Inferior parietal cortex (tissue), 1 donor: Measurements from ENCODE around the gene FBXL15.

Experiments used
- DNase-seq: peaks from one replicate; pipeline ENCODE4 v3.0.0-alpha.2; 2016; ENCODE audit errors: extremely low spot score

Gene FBXL15

GRCh38 chr10:102398172-102399020 lies 22.2 kb upstream of the FBXL15 start:
- DNase-seq = no peak

DNA sequence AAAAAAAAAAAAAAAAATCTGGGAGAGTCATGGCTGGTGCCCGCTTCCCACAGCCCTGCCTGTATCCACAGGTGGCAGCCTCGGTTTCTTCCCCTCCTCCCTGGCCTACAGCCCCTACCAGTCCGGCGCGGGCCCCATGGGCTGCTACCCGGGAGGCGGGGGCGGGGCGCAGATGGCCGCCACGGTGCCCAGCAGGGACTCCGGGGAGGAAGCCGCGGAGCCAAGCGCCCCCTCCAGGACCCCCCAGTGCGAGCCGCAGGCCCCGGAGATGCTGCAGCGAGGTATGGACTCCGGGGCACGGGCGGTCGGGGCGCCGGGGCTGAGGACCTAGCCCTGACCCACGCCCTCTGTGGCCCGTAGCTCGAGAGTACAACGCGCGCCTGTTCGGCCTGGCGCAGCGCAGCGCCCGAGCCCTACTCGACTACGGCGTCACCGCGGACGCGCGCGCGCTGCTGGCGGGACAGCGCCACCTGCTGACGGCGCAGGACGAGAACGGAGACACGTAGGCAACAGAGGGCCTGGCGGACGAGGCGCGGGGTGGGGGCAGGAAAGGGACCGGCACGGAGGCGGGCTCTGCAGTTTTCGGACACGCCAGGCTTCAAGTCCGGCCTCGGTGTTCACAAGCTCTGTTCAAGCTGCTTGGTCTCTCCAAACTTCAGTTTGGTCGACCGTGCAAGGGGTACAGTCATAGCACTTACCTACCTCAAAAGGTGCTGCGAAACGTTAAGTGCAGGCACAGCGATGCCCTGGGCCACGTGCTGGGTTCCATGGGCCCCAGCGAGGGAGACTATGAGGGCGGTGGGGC lies 21.2 kb upstream of the FBXL15 start:
- DNase-seq = peak; percentile 85

DNA sequence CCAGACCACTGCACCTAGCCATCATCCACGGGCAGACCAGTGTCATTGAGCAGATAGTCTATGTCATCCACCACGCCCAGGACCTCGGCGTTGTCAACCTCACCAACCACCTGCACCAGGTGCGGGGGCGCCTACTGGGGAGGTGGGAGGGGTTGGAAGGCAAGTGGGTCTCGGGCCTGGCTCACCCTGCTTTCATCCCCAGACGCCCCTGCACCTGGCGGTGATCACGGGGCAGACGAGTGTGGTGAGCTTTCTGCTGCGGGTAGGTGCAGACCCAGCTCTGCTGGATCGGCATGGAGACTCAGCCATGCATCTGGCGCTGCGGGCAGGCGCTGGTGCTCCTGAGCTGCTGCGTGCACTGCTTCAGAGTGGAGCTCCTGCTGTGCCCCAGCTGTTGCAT lies 20.6 kb upstream of the FBXL15 start:
- DNase-seq = no peak

GRCh38 chr10:102400598-102401341 lies 19.9 kb upstream of the FBXL15 start:
- DNase-seq = no peak

DNA sequence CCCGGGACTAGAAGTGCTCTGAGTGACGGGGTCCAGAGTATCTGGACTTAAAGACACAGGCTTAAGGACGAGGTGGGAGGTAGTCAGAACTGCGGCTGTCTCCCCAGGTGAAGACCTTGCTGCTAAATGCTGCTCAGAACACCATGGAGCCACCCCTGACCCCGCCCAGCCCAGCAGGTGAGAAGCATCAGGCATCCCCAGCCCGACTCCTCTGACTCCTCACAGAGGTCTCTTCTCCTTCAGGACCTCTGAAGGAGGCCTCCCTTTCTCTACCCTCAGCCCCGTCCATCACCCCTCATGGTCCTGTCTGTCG lies 19.3 kb upstream of the FBXL15 start:
- no peak for DNase-seq

DNA sequence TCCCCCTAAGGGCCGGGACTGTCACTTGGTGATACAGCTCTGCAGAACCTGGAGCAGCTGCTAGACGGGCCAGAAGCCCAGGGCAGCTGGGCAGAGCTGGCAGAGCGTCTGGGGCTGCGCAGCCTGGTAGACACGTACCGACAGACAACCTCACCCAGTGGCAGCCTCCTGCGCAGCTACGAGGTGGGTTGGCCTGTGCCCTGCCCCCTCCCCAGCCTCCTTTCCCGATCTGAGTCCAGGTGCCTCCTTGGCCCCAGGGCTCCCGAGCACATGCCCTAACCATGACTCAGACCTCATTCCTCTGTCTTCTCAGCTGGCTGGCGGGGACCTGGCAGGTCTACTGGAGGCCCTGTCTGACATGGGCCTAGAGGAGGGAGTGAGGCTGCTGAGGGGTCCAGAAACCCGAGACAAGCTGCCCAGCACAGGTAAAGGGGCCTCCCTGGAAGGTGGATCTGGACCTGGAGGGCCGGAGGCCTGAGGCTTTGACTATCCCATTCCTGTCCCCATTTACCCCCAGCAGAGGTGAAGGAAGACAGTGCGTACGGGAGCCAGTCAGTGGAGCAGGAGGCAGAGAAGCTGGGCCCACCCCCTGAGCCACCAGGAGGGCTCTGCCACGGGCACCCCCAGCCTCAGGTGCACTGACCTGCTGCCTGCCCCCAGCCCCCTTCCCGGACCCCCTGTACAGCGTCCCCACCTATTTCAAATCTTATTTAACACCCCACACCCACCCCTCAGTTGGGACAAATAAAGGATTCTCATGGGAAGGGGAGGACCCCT lies 18.7 kb upstream of the FBXL15 start:
- DNase-seq = no peak

DNA sequence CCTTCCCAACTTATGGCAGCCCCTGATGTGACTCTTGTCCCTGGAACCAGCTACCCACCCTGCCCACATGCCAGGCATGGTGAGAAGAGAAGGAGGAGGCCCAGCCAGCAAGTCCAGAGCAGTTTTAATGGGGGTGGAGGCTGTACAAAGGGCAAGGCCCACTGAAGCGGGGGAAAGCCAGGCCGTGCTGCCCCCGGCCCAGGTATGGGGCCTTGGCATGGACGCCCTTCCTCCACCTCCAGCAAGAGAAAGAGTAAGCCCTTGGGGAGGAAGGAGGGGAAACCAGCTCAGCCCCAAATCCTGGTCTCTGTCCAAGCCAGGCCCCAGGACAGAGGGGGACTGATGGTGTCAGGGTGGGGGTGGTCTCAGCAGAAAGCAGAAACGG lies 18.1 kb upstream of the FBXL15 start:
- DNase-seq = no peak

DNA sequence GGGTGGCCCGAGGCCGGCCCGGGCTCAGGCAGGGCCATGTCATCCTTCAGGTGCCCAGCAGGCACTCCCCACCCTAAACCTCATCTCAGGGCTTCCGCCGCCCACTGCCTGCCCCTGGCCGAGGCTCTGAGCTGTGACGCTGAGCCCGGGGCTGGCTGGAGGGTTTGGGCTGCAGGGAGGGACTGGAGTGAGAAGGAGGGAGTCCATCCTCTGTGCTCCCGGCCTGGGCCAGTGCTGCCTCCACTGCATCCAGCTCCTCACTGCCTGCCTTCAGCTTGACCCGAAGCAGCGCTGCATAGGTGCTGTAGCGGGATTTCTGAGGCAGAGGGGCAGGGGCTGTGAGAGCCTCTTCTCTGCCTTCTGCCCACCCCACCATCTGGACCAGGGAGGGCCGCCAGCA lies 17.5 kb upstream of the FBXL15 start:
- no peak for DNase-seq

GRCh38 chr10:102404361-102405107 lies 16.1 kb upstream of the FBXL15 start:
- DNase-seq = no peak

- DNase-seq = no peak
These were observed 15.5 kb upstream of the FBXL15 start for GRCh38 chr10:102405108-102405571.

DNA sequence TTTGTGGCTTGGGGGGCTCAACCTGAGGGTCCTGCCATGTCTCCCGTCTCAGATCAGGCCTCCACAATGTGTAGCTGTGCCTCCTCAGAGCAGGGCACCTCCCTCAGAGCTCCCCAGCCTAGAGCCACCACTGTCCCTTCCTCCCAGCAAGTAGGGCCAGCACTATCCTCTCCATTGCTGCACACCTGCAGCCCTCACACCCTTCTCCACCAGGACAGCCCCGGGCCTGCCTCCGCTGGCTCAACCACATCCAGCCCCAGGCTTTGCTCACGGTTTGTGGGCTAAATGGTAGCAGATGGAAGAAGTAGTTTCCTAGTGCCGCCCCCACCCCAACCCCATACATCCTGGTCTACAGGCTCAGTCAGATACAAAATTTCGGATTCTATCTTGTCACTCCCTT lies 15.0 kb upstream of the FBXL15 start:
- no peak for DNase-seq

- DNase-seq = no peak
These were observed 13.8 kb upstream of the FBXL15 start for GRCh38 chr10:102406815-102407214.

DNA sequence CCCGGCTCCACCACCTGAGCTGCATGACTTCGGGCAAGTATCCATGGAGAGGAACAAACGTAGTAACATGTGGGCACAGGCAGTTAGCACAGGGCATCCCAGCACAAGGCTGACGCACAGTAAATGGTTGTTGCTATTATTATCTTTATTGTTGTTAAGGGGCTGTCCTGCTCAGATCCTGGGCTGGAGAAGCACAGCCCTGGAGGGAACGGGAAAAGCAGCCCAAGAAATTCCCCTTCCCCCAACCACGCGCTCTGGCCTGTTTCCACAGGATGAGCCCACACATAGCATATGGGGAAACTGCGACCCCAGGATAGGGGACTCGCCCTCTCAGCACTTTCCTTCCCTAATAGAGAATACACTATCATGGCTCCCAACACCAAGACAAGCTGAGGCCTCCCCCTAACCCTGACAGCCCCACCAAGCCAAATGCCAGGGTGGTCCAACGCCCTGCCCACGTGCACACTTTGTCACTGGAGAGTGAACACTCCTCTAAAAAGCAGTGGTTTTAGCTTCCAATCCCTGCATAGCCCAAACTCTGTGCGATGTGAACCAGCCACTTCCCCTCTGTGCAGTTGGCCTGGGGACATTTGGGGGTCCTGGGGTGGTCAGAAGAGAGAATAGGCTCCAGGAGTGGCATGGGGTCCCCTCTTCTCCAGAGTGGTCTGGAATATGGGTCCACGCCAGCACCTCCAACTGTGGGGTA lies 13.1 kb upstream of the FBXL15 start:
- DNase-seq = no peak

DNA sequence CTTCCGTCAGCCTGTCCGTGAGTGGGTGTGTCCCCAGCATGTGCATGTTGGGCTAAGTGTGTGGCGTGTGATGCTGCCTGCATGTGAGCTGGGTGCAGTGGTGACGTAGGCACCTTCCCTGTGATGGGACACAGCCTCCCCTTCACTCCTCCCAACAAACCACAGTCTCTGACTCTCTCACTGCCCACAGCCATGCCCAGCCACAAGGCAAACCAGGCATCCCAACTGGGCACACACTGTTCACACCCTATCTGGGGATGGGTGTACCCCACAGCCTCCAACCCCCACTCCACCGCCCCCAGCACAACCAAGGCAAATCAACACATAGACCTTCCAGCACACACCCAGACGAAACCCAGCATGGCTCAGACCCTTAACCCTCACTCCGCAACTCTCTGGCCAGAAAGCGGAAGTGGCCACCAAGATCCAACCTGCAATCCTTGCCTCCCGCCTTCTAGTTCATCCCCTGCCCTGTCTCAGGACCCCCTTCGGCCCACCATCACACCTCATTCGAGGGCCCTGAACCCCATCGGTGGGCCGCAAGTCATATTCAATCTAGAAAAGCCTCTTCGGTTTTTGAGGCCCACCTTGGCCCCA lies 12.4 kb upstream of the FBXL15 start:
- DNase-seq = no peak

- peak; percentile 21 for DNase-seq
These were observed 11.7 kb upstream of the FBXL15 start for GRCh38 chr10:102408728-102409603.

- DNase-seq = peak; percentile 12
These were observed 10.8 kb upstream of the FBXL15 start for GRCh38 chr10:102409604-102410428.

DNA sequence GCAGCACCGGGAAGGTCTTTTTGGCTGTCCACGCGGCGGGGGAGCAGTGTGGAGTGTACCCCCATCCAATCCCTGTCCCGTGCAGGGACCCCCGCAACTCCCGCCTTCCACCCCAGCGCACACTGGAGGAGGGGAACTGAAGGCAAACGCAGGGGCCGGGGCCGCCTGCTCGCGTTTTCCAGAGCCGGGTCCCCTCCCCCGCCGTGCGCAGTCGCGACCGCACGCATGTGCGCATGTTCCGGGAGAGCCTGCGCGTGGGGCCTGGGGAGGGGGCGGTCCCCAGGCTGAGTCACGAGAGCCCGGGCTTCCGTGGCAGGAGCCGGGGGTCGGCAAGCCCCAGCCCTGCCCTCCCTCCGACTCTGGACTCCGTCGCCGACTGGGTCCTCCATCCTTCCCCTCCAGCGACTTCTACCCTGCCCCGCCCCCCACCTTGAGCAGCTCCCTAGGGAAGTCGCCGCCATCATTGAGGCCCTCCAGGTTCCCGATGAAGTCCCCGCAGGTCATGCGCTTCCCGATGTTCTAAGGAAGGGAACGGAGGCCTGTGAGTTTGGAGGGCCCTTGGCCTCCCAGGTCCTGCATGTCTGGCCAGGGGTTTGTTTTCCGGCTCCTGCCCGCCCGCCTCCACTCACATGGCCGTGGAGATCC lies 10.1 kb upstream of the FBXL15 start:
- peak; percentile 40 for DNase-seq
